ENCODE measurements around the gene KBTBD6.
A peak's percentile ranks its signal among the peaks of the same experiment; 100 is the strongest.
"Not testable (repeated sequence)": the region's sequence is repeated elsewhere in the genome, so short reads cannot be mapped to it uniquely, and the experiment has no call there.

The KBTBD6 gene

GRCh38 chr13:41133951-41134350 is 1.3 kb upstream of the KBTBD6 start:
- no peak for DNase-seq (ENCODE audit: low spot score)

GRCh38 chr13:41131660-41132511 is 716 bp downstream of the KBTBD6 start:
- peak; percentile 15 for DNase-seq (ENCODE audit: low spot score)

GRCh38 chr13:41131189-41131588 is 1.4 kb downstream of the KBTBD6 start:
- DNase-seq (ENCODE audit: low spot score), result not testable (repeated sequence)

- no peak for DNase-seq (ENCODE audit: low spot score)
These were observed 2.2 kb downstream of the KBTBD6 start for GRCh38 chr13:41130356-41130755.

GRCh38 chr13:41127701-41128100 is 4.9 kb downstream of the KBTBD6 start:
- no peak for DNase-seq (ENCODE audit: low spot score)

GRCh38 chr13:41122838-41123237 is 9.8 kb downstream of the KBTBD6 start:
- DNase-seq (ENCODE audit: low spot score), result no peak

- DNase-seq (ENCODE audit: low spot score), result no peak
These were observed 14.7 kb downstream of the KBTBD6 start for GRCh38 chr13:41117869-41118268.

GRCh38 chr13:41111454-41111853 is 21.1 kb downstream of the KBTBD6 start:
- DNase-seq (ENCODE audit: low spot score), result no peak

- peak; percentile 57 for DNase-seq (ENCODE audit: low spot score)
These were observed 25.0 kb downstream of the KBTBD6 start for GRCh38 chr13:41107584-41108014.

- DNase-seq (ENCODE audit: low spot score), result peak; percentile 35
These were observed 25.5 kb downstream of the KBTBD6 start for GRCh38 chr13:41107104-41107571.

GRCh38 chr13:41099986-41100385 is 32.6 kb downstream of the KBTBD6 start:
- no peak for DNase-seq (ENCODE audit: low spot score)

GRCh38 chr13:41098761-41099160 is 33.8 kb downstream of the KBTBD6 start:
- DNase-seq (ENCODE audit: low spot score), result no peak

GRCh38 chr13:41095681-41096080 is 36.9 kb downstream of the KBTBD6 start:
- DNase-seq (ENCODE audit: low spot score), result not testable (repeated sequence)

GRCh38 chr13:41085961-41086585 is 46.5 kb downstream of the KBTBD6 start:
- no peak for DNase-seq (ENCODE audit: low spot score)

- DNase-seq (ENCODE audit: low spot score), result no peak
These were observed 52.9 kb downstream of the KBTBD6 start for GRCh38 chr13:41079725-41080124.

Small RNA genes within 50 kb of the gene (small RNA-seq; reads per million reads assigned to genes)
- 0 reads per million in 2 experiments for gene MIR3168
- gene RN7SL597P, result 0 reads per million in 2 experiments
